ENCODE results near the gene EFHC1. TPM values are rescaled to one million over a fixed set of nuclear protein-coding genes. Genes with fewer than 3 reads are reported as not detected.

The EFHC1 gene
- total RNA-seq, 1 donor from 2014 or later = 59.8 TPM

GRCh38 chr6:52500238-52501129, 80.3 kb downstream of the EFHC1 start:
- H3K4me3 ChIP-seq = no peak overlapping the region
- Mint-ChIP-seq H3K9me3 (no peaks in the 10 kb centered on the region), H3K4me1 (peaks cover 16% of the 10 kb centered on the region), H3K4me3 (no peak overlapping the region), H3K27me3 (ENCODE audit: insufficient read depth, low read depth) (peaks cover 2% of the 10 kb centered on the region), H3K36me3 (peaks cover 19% of the 10 kb centered on the region), H3K27ac (no peak overlapping the region)
- H3K4me1 ChIP-seq = peaks cover 14% of the 10 kb centered on the region
- H3K9ac ChIP-seq = no peak overlapping the region
- no peak overlapping the region for H3K27ac ChIP-seq
- H2AFZ ChIP-seq (replicated peaks) = no peak overlapping the region
- H3K79me2 ChIP-seq (ENCODE audit: low read depth) = no peaks in the 10 kb centered on the region
- H3K4me2 ChIP-seq = no peak overlapping the region
- TF ChIP-seq CTCF (IDR thresholded peaks at IDR 0.05) (no peak), EZH2 (IDR thresholded peaks at IDR 0.05) (no peak), EZH2phosphoT487 (IDR thresholded peaks at IDR 0.05) (no peak)
- no peaks in the 10 kb centered on the region for H3K9me3 ChIP-seq (ENCODE audit: low read depth)
- no peaks in the 10 kb centered on the region for H3K36me3 ChIP-seq
- DNase-seq (ENCODE audit: low spot score) = no peak
- peaks cover 12% of the 10 kb centered on the region for H3F3A ChIP-seq (ENCODE audit: low read depth)
- no peaks in the 10 kb centered on the region for H3K27me3 ChIP-seq
- H4K20me1 ChIP-seq (ENCODE audit: low read depth) = no peaks in the 10 kb centered on the region

GRCh38 chr6:52502306-52503029, 82.3 kb downstream of the EFHC1 start:
- H3K79me2 ChIP-seq (ENCODE audit: low read depth) = no peaks in the 10 kb centered on the region
- H3K9ac ChIP-seq = no peak overlapping the region
- H3K27ac ChIP-seq = no peak overlapping the region
- no peak overlapping the region for H3K4me2 ChIP-seq
- Mint-ChIP-seq H3K9me3 (no peaks in the 10 kb centered on the region), H3K27me3 (ENCODE audit: insufficient read depth, low read depth) (peaks cover 2% of the 10 kb centered on the region), H3K4me1 (peaks cover 16% of the 10 kb centered on the region), H3K27ac (peak overlapping the region; percentile 40), H3K36me3 (peaks cover 23% of the 10 kb centered on the region), H3K4me3 (no peak overlapping the region)
- no peaks in the 10 kb centered on the region for H3K27me3 ChIP-seq
- peaks cover 14% of the 10 kb centered on the region for H3K4me1 ChIP-seq
- no peaks in the 10 kb centered on the region for H3K9me3 ChIP-seq (ENCODE audit: low read depth)
- H3K4me3 ChIP-seq = no peak overlapping the region
- peaks cover 12% of the 10 kb centered on the region for H3F3A ChIP-seq (ENCODE audit: low read depth)
- H4K20me1 ChIP-seq (ENCODE audit: low read depth) = no peaks in the 10 kb centered on the region
- no peaks in the 10 kb centered on the region for H3K36me3 ChIP-seq
- DNase-seq (ENCODE audit: low spot score) = no peak
- H2AFZ ChIP-seq (replicated peaks) = no peak overlapping the region
- TF ChIP-seq EZH2 (IDR thresholded peaks at IDR 0.05) = no peak
- no peak for TF ChIP-seq EZH2phosphoT487 (IDR thresholded peaks at IDR 0.05)
- TF ChIP-seq CTCF (IDR thresholded peaks at IDR 0.05) = no peak

GRCh38 chr6:52503323-52503747, 83.2 kb downstream of the EFHC1 start:
- no peak overlapping the region for H2AFZ ChIP-seq (replicated peaks)
- no peaks in the 10 kb centered on the region for H3K36me3 ChIP-seq
- no peak overlapping the region for H3K27ac ChIP-seq
- H3K4me2 ChIP-seq = no peak overlapping the region
- peaks cover 10% of the 10 kb centered on the region for H3K4me1 Mint-ChIP-seq
- H3K9me3 ChIP-seq (ENCODE audit: low read depth) = no peaks in the 10 kb centered on the region
- no peak for TF ChIP-seq EZH2 (IDR thresholded peaks at IDR 0.05)
- TF ChIP-seq EZH2phosphoT487 (IDR thresholded peaks at IDR 0.05) = no peak
- TF ChIP-seq CTCF (IDR thresholded peaks at IDR 0.05) = peak; percentile 31
- peak; percentile 62 for DNase-seq (ENCODE audit: low spot score)
- H3K9me3 Mint-ChIP-seq = no peaks in the 10 kb centered on the region
- no peaks in the 10 kb centered on the region for H3K79me2 ChIP-seq (ENCODE audit: low read depth)
- peaks cover 12% of the 10 kb centered on the region for H3F3A ChIP-seq (ENCODE audit: low read depth)
- H3K4me1 ChIP-seq = peaks cover 14% of the 10 kb centered on the region
- no peaks in the 10 kb centered on the region for H4K20me1 ChIP-seq (ENCODE audit: low read depth)
- no peak overlapping the region for H3K4me3 Mint-ChIP-seq
- no peaks in the 10 kb centered on the region for H3K27me3 ChIP-seq
- peaks cover 2% of the 10 kb centered on the region for H3K27me3 Mint-ChIP-seq (ENCODE audit: insufficient read depth, low read depth)
- no peak overlapping the region for H3K9ac ChIP-seq
- no peak overlapping the region for H3K4me3 ChIP-seq
- H3K27ac Mint-ChIP-seq = no peak overlapping the region
- H3K36me3 Mint-ChIP-seq = peaks cover 27% of the 10 kb centered on the region

All from neural progenitor cell (in vitro differentiated cells).